Measurements from ENCODE around the gene HDC.

DNA sequence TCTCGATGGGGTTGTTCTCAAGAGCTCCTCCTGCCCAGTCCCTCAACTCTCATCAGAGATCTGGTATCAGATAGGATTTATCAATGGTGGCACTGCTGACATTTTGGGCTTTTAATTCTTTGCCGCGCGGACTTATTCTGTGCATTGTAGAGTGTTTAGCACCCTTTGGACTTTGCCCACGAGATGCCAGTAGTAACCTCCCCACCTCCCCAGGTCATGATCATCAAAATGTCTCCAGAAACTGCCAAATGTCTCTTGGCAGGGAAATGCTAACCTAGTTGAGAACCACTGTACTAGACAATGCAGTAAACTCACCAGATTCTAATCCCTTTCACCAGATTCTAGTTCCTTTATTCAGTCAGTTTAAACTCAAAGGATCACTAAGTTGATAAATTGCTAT, 59.5 kb downstream of the HDC start:
- TF ChIP-seq POLR2A (IDR thresholded peaks at IDR 0.05; ENCODE audit: low read length) (no peak), GATA1 (IDR thresholded peaks at IDR 0.05; ENCODE audit: low read depth, low read length) (no peak)

Measured in erythroblast (primary cell).